Measurements from ENCODE around the gene SLC34A3.
A peak's percentile ranks its signal among the peaks of the same experiment; 100 is the strongest.

The SLC34A3 gene

GRCh38 chr9:137213160-137214060 lies 17.3 kb upstream of the SLC34A3 start:
- peak; percentile 16 for TF ChIP-seq CTCF (IDR thresholded peaks at IDR 0.05; ENCODE audit: low read depth, low read length, missing control alignments)

GRCh38 chr9:137214620-137215019 lies 16.1 kb upstream of the SLC34A3 start:
- no peak for TF ChIP-seq CTCF (IDR thresholded peaks at IDR 0.05; ENCODE audit: low read depth, low read length, missing control alignments)
- H3K4me3 ChIP-seq (ENCODE audit: low read depth, low read length): no peak overlapping the region
- DNase-seq (ENCODE audit: low read depth): no peak

More at GRCh38 chr9:137213160-137214060, 17.3 kb upstream of the SLC34A3 start:
- H3K4me3 ChIP-seq (ENCODE audit: low read depth, low read length): no peak overlapping the region
- no peak for DNase-seq (ENCODE audit: low read depth)

GRCh38 chr9:137215196-137215986 lies 15.3 kb upstream of the SLC34A3 start:
- no peak overlapping the region for H3K4me3 ChIP-seq (ENCODE audit: low read depth, low read length)
- no peak for DNase-seq (ENCODE audit: low read depth)
- TF ChIP-seq CTCF (IDR thresholded peaks at IDR 0.05; ENCODE audit: low read depth, low read length, missing control alignments): no peak

GRCh38 chr9:137216188-137216965 lies 14.3 kb upstream of the SLC34A3 start:
- no peak overlapping the region for H3K4me3 ChIP-seq (ENCODE audit: low read depth, low read length)
- DNase-seq (ENCODE audit: low read depth): no peak
- TF ChIP-seq CTCF (IDR thresholded peaks at IDR 0.05; ENCODE audit: low read depth, low read length, missing control alignments): no peak

GRCh38 chr9:137217276-137218211 lies 13.2 kb upstream of the SLC34A3 start:
- no peak overlapping the region for H3K4me3 ChIP-seq (ENCODE audit: low read depth, low read length)
- DNase-seq (ENCODE audit: low read depth): no peak
- TF ChIP-seq CTCF (IDR thresholded peaks at IDR 0.05; ENCODE audit: low read depth, low read length, missing control alignments): no peak

Data from GM12864 (cell line).